Astrocyte (in vitro differentiated cells and primary cell): ENCODE data around the gene IMPDH1.

Source experiments
- CTCF ChIP-seq: IDR thresholded peaks from 2 replicates; pipeline ENCODE4 v1.5.1; 2011; ENCODE audit warnings: low read depth, mild to moderate bottlenecking, inconsistent platforms, low read length, moderate library complexity; ENCODE audit not compliant: insufficient read depth
- EZH2 ChIP-seq: IDR thresholded peaks from 2 replicates; pipeline ENCODE4 v1.6.1; 2012; ENCODE audit warnings: mild to moderate bottlenecking, low read length, inconsistent platforms; ENCODE audit not compliant: insufficient read depth

- TF ChIP-seq CTCF: no peak
- TF ChIP-seq EZH2: no peak
Measured at GRCh38 chr7:128415217-128415785, 5.5 kb upstream of the IMPDH1 start.
